OCI-M1 (cell line): ENCODE results near the gene DNAH14.
"Not testable (repeated sequence)": the region's sequence is repeated elsewhere in the genome, so short reads cannot be mapped to it uniquely, and the experiment has no call there.

Experiments used
- DNase-seq: peaks from one replicate; lab custom pipeline; 2025; lab: John Stamatoyannopoulos, UW

Gene DNAH14

DNA sequence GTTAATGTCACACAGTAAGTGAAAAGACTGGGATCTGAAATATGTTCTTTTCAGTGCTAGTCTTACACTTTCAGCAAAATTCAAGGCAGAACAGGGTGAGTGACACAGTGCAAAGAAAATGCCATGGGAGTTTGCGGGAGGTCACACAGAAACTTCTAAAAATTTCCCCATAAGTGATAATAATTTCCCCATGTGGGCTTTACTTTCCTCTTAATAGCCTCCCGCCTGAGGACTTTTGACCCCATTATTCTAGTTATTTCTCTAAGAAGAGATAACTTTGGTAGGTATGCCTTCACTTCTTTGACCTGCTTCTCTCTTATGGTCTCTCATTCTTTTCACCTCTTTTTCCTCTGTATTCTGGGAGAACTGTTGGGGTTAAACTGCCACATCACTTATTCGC is 8.1 kb upstream of the DNAH14 start:
- DNase-seq: no peak

DNA sequence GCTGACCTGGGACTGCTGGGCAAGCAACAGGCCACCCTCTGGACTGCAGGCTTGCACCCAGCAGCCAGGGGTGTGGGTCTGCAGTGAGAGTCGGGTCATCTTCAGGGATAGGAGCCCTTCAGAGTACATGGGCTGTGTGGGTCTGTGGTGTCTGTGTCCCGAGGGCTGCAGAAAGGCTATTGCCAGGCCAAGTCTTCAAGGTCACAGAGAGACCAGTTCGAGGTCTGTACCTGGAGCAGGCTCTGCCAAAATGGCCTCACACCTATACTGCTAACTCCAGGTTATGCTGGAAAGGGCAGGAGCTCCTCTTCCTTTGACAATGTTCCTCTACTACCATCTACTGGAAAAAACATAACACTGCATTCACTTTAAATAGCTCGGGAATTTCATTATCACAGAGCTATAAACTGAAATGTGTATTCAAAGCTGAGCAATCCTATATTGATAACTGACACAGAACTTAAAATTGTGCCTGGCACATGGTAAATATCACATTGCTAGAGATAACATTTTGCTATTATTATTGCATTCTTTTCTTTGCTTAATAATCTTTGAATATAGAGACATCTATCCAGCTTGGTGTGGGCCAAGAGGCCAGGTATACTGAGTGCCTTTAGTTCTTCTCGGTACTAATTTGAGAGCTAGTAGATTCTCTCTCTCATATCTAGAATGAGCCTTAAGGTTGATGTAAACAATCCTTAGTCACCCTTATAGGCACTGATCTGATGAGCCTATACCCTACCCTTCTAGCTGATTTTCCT is 6.9 kb upstream of the DNAH14 start:
- peak; percentile 71 for DNase-seq

DNA sequence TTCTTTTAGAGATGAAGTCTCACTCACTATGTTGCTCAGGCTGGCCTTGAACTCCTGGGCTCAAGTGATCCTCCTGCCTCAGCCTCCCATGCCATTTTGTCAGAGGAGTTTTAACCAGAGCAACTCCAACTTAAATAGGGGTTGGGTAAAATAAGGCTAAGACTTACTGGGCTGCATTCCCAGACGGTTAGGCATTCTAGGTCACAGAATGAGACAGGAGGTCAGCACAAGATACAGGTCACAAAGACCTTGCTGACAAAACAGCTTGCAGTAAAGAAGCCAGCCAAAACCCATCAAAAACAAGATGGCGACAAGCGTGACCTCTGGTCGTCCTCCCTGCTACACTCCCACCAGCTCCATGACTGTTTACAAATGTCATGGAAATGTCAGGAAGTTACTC is 5.7 kb upstream of the DNAH14 start:
- no peak for DNase-seq

- not testable (repeated sequence) for DNase-seq
These were observed 1.8 kb upstream of the DNAH14 start for GRCh38 chr1:224927631-224928030.

- DNase-seq: no peak
These were observed 569 bp upstream of the DNAH14 start for GRCh38 chr1:224928906-224929305.

DNA sequence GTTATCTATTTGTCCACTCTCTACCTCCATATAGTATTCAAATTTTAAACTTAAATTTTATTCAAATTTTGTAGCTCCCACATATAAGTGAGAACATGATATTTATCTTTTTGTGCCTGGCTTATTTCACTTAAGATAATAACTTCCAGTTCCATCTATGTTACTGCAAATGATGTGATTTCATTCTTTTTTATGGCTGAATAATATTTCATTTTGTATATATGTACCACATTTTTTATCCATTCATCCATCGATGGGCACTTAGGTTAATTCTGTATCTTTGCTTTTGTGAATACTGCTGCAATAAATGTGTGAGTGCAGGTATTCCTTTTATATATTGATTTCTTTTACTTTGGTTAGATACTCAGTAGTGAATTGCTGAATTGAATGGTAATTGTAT is 2.1 kb downstream of the DNAH14 start:
- no peak for DNase-seq

DNA sequence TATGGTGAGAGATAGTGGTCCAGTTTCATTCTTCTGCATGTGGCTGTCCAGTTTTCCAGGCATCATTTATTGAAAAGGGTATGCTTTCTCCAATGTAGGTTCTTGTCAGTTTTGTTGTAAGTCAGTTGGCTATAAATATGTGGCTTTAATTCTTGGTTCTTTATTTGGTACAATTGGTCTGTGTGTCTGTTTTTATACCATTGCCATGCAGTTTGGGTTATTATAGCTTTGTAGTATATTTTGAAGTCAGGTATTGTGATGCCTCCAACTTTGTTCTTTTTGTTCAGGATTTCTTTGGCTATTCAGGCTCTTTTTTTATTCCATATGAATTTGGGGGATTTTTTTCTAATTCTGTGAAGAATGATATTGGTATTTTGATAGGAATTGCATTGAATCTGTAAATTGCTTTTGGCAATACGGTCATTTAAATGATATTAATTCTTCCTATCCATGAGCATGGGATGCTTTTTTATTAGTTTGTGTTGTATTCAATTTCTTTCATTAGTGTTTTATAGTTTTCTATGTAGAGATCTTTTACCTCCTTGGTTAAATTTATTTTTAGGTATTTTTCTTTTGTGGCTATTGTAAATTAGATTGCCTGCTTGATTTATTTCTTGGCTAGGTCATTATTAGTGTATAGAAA is 3.3 kb downstream of the DNAH14 start:
- no peak for DNase-seq

GRCh38 chr1:224933584-224933983 is 4.1 kb downstream of the DNAH14 start:
- no peak for DNase-seq

GRCh38 chr1:224938652-224939051 is 9.2 kb downstream of the DNAH14 start:
- no peak for DNase-seq

GRCh38 chr1:224939844-224940425 is 10.5 kb downstream of the DNAH14 start:
- peak; percentile 85 for DNase-seq

GRCh38 chr1:224940735-224941134 is 11.3 kb downstream of the DNAH14 start:
- not testable (repeated sequence) for DNase-seq

- DNase-seq: not testable (repeated sequence)
These were observed 16.3 kb downstream of the DNAH14 start for GRCh38 chr1:224945651-224946348.

DNA sequence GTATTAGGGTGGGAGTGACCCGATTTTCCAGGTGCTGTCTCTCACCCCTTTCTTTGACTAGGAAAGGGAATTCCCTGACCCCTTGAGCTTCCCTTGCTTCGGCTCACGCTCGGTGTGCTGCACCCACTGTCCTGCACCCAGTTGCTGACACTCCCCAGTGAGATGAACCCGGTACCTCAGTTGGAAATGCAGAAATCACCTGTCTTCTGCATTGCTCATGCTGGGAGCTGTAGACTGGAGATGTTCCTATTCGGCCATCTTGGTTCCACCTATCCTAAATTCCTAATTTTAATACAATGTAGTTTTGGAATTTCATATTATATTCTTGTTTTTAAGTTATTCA is 16.8 kb downstream of the DNAH14 start:
- DNase-seq: not testable (repeated sequence)

GRCh38 chr1:224957696-224958095 is 28.2 kb downstream of the DNAH14 start:
- peak; percentile 85 for DNase-seq

DNA sequence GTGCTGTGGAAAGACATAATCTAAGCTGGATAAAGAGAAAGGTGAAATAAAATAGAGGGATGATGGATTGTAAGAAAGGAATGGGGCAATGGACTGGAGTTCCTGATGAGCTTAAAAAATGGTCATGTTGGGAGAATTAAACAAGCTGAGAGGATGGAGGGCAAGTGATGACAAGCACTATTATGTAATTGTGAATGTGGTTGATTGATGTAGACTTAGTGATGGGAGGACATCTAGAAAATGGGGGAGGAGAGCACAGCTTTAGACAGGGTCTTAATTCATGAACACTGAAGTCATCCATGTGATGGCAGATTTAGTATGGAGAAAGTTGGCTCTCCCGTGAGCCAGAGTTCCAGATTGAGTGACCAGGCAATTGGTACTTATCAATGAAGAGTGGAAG is 29.0 kb downstream of the DNAH14 start:
- peak; percentile 62 for DNase-seq

DNA sequence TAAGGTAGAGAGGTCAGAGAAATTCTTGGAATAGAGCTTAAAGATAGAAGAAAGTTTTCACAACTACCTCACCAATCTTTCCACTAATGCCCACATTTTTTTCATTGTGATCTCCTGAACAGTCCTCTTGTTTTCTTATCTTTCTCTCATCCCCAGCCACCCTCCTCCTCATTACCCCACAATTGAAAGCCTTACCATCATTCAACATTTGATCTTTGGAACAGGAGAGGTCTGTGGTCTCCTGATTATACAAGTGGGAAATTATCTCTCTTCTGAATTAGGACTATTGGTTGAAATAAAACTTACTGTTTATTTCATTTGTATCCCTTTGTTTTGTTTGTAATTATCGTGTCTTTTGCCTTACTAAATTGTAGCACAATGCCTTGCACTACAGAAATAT is 29.6 kb downstream of the DNAH14 start:
- DNase-seq: peak; percentile 88

DNA sequence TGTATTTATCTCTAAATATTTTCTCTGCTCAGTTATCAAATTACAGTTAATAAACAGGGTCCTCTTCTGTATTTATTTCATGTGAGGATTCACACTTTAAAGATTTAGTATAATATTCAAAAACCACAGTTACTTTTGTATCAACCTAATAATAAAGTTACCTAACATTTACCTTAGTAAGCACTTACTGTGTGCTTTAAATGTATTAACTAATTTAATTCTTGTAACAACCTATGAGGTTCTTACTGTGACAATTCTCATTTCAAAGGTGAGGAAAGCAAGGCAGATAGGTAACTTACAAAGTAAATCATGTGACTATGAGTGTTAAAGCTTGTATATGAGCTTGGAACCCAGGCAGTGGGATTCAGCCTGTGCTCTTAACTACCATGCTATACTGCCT is 30.2 kb downstream of the DNAH14 start:
- peak; percentile 31 for DNase-seq

DNA sequence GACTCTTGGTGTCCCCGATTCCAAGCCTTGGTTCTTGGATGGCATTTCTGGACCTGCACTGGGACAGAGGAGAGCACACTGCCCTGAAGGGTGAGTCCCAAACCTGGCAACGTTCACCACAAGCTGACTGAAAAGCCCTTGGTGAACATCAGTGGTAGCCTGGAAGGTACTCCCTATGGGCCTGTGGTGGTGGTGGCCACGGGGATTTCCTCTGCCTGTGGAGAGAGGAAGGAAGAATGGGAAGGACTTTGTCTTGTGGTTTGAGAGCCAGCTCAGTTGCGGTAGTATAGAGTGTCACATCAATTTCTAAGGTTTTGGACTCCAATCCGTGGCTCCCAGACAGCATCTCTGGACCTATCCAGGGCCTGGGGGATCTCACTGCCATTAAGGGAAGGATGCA is 50.7 kb downstream of the DNAH14 start:
- DNase-seq: no peak

DNA sequence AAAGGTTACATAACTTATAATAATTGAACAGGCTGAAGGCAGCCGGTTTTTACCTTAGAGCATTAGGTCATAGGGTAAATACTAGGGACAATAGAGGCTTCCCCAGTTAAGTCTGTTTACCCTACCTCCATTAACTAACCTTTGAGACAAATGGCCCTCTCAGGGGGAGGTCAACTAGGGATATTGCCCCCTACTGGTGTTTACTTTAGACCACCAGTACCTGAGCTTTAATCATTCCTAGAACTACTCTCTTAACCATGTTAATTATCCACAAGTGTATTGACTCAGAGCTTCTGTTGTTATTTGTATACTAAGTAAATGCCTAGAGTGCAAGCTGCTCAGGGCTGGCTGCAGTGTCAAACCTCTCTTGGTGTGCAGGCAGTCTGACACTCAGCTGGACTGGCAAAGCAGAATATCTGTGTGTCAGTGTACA is 52.5 kb downstream of the DNAH14 start:
- not testable (repeated sequence) for DNase-seq

GRCh38 chr1:224988042-224988441 is 58.6 kb downstream of the DNAH14 start:
- DNase-seq: no peak

GRCh38 chr1:224989615-224990014 is 60.1 kb downstream of the DNAH14 start:
- DNase-seq: no peak

- DNase-seq: not testable (repeated sequence)
These were observed 62.1 kb downstream of the DNAH14 start for GRCh38 chr1:224991550-224991949.

GRCh38 chr1:224995602-224996001 is 66.1 kb downstream of the DNAH14 start:
- no peak for DNase-seq
